Pancreas (tissue), 10 donors: Measurements from ENCODE around the gene MEGF6. TPM values are rescaled to one million over a fixed set of nuclear protein-coding genes. Genes with fewer than 3 reads are reported as not detected.
A peak's percentile ranks its signal among the peaks of the same experiment; 100 is the strongest.

Experiments used
- ATAC-seq, 4 donors: fragments of 200-7000 bp; cut with Tn5 transposase; one replicate each; pipeline versions ENCODE4 v1.8.0 to v1.9.1; 2020; ENCODE audit warnings: mild to moderate bottlenecking in 4 of 4, moderate library complexity in 4 of 4
- DNase-seq, 6 donors: peaks; one replicate each; pipeline ENCODE4 v3.0.0-alpha.2; 2020
- FAIRE-seq: peaks from 2 replicates; lab custom pipeline; 2012; peaks lifted over from hg19 to GRCh38; lab: Jason Lieb, UNC
- H3K27ac ChIP-seq, 4 donors: fragments of 200-600 bp; sonication (generic); 1 replicate in 3 of 4; 2 replicates in 1 of 4; pipeline versions ENCODE4 v1.5.0 to v1.8.0; 2020
- H3K27me3 ChIP-seq, 4 donors: fragments of 200-600 bp; one replicate each; pipeline ENCODE4 v1.8.0; 2021
- H3K36me3 ChIP-seq, 3 donors: fragments of 200-600 bp; sonication (generic) in 1 of 3; one replicate each; pipeline versions ENCODE4 v1.5.0 to v1.8.0; 2020 to 2021
- H3K4me1 ChIP-seq, 3 donors: fragments of 200-600 bp; one replicate each; pipeline ENCODE4 v1.8.0; 2021
- H3K4me3 ChIP-seq, 4 donors: fragments of 200-600 bp; sonication (generic) in 2 of 4; one replicate each; pipeline versions ENCODE4 v1.5.0 to v1.8.0; 2020 to 2021
- H3K9me3 ChIP-seq, 4 donors: fragments of 200-600 bp; one replicate each; pipeline ENCODE4 v1.8.0; 2021
- CTCF ChIP-seq, 4 donors: fragments of 200-600 bp; sonication (generic) in 3 of 4; IDR thresholded peaks; one replicate each; pipeline versions ENCODE4 v1.5.0 to v1.8.0; 2021; ENCODE audit warnings: antibody characterized with exemption in 4 of 4
- WGBS, 2 donors: extraction: QIAGEN DNeasy Blood & Tissue Kit; methylation state at CpG; one replicate each; pipeline ENCODE4 v1.1.7; 2013; 5-methylcytosine and 5-hydroxymethylcytosine counted together
- intact Hi-C, 3 donors: fragments of 100-400 bp; cut with DNase I; formaldehyde crosslinking; loops; one replicate each; pipeline versions ENCODE4 v1.11.1 to v1.14.2; 2022
- polyA plus RNA-seq, 2 donors: library from polyadenylated mRNA; stranded (reverse); fragments of 200-250 nt; gene quantifications; one replicate each; pipeline ENCODE4 v1.2.3, GENCODE V29; 2013
- total RNA-seq, 6 donors: library from RNA; stranded (reverse); fragmentation: NEBNext Ultra II Directional in 4 of 6; extraction: Animal tissue kit (Norgen Biotek cat#: 25700) in 4 of 6; gene quantifications; one replicate each; pipeline versions ENCODE4 v1.2.1 to v1.2.4, GENCODE V29; 2021 to 2023
- donor health status: healthy with polysubstance abuse.
- donor health status: DM: no; HTN: no; CAD: no; lungs with moderate emphysema.
- donor health status: DM: no; HTN: no; CAD: no.
- donor health status: control.
- donor health status: control.
- donor health status: Bipolar disorder and iron deficiency.
- donor health status: DM: yes; HTN: yes; CAD: no.
- donor health status: DM: no; HTN: no; CAD: no.
- donor health status: DM: no; HTN: no; CAD: no.
- donor health status: DM: yes; HTN: yes; CAD: no.

Gene MEGF6
- total and polyA plus RNA-seq, 8 donors: 2.6 to 20.0 (median 8.4) TPM

GRCh38 chr1:3608154-3608553 lies 3.2 kb downstream of the MEGF6 start:
- no peak for TF ChIP-seq CTCF (IDR thresholded peaks at IDR 0.05)
- H3K4me1 ChIP-seq: peaks cover 6 to 10% (median 6%) of the 10 kb centered on the region in 3 donors
- FAIRE-seq (no peak), ATAC-seq (no peak), DNase-seq (no peak)
- H3K27me3 ChIP-seq: peaks cover 0 to 8% (median 0%) of the 10 kb centered on the region in 4 donors
- H3K9me3 ChIP-seq: no peaks in the 10 kb centered on the region
- WGBS, 2 donors: 75 to 83% methylated on average over 7 of the region's 7 CpGs
- no peak overlapping the region for H3K4me3 ChIP-seq
- intact Hi-C loops: no loop called here
- no peaks in the 10 kb centered on the region for H3K36me3 ChIP-seq
- H3K27ac ChIP-seq: no peak overlapping the region

DNA sequence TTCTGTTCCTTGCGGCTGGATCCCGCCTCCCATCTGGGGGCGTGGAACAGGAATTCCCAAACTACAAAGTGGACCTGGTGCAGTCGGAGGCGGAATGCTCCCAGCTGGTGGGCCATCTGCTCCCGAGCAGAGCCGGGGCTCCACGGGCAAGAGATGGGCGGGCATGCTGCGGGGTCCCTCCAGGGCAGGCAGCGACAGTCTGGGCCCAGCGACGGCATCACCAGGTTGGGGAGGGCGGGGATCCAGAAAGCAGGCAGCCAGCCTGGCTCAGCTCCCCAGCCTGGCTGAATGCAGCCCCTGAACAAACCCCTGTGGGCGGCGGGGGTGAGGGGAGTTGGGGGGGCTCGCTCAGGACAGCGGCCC lies 3.6 kb downstream of the MEGF6 start:
- Histone ChIP-seq H3K4me3 (no peak overlapping the region), H3K36me3 (no peaks in the 10 kb centered on the region), H3K4me1 (peaks cover 6 to 10% (median 6%) of the 10 kb centered on the region in 3 donors), H3K9me3 (no peaks in the 10 kb centered on the region), H3K27ac (no peak overlapping the region), H3K27me3 (peaks cover 0 to 8% (median 0%) of the 10 kb centered on the region in 4 donors)
- TF ChIP-seq CTCF (IDR thresholded peaks at IDR 0.05): no peak
- FAIRE-seq: no peak
- WGBS, 2 donors: 67 to 82% methylated on average over 16 to 18 of the region's 18 CpGs
- ATAC-seq: no peak
- DNase-seq: peak in 1 of 6 donors; percentile 56
- intact Hi-C loops: no loop called here

- peaks cover 0 to 8% (median 0%) of the 10 kb centered on the region in 4 donors for H3K27me3 ChIP-seq
- intact Hi-C loops: no loop called here
These were observed 4.3 kb downstream of the MEGF6 start for GRCh38 chr1:3606779-3607702.

DNA sequence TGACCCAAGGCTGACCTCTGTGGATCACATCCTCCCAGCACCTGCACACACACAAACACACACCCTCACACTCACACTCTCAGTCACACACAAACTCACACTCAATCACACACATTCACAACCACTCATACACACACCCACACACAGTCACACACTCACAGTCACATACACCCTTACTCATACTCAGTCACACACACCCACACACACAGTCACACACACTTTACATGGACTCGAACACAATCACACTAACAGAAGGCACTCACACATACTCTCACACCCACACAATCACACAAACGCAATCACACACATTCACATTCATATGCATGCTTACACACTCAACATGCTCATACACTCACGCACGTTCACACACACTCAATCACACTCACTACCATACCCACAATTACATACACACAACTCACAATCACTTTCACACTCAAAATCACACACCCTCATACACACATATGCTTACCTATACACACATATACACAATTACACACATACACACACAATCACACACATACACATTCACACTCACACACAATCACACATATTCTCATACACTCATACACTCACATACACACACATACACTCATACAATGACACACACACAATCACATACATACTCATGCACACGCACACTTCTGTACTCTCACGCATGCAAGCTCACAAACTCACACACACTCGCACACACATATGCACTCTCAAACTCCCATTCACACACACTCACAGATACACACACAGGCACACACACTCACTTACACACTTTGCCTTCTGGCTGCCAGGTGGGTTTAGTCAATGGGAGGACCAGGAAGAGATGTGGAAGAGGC lies 6.1 kb downstream of the MEGF6 start:
- FAIRE-seq (no peak), ATAC-seq (no peak), DNase-seq (no peak)
- 70 to 91% methylated on average over 7 of the region's 7 CpGs for WGBS, 2 donors
- peaks cover 0 to 8% (median 0%) of the 10 kb centered on the region in 4 donors for H3K27me3 ChIP-seq
- H3K4me1 ChIP-seq: no peaks in the 10 kb centered on the region
- H3K36me3 ChIP-seq: no peaks in the 10 kb centered on the region
- H3K27ac ChIP-seq: no peak overlapping the region
- no peak overlapping the region for H3K4me3 ChIP-seq
- H3K9me3 ChIP-seq: no peaks in the 10 kb centered on the region
- no peak for TF ChIP-seq CTCF (IDR thresholded peaks at IDR 0.05)
- intact Hi-C loops: no loop called here

More at GRCh38 chr1:3606779-3607702, 4.3 kb downstream of the MEGF6 start:
- no peak for ATAC-seq
- no peaks in the 10 kb centered on the region for H3K9me3 ChIP-seq
- FAIRE-seq: no peak
- H3K27ac ChIP-seq: no peak overlapping the region
- TF ChIP-seq CTCF (IDR thresholded peaks at IDR 0.05): no peak
- peak in 1 of 6 donors; percentile 54 for DNase-seq
- no peaks in the 10 kb centered on the region for H3K36me3 ChIP-seq
- H3K4me3 ChIP-seq: no peak overlapping the region
- peaks cover 6 to 10% (median 6%) of the 10 kb centered on the region in 3 donors for H3K4me1 ChIP-seq
- 67 to 72% methylated on average over 21 to 23 of the region's 23 CpGs for WGBS, 2 donors
